Peyer's patch (tissue), 4 donors: Measurements from ENCODE around the gene SUCLG2. TPM values are rescaled to one million over a fixed set of nuclear protein-coding genes. Genes with fewer than 3 reads are reported as not detected.

ENCODE experiments used
- DNase-seq, 3 donors: peaks; one replicate each; pipeline ENCODE4 v3.0.0-alpha.2; 2017 to 2019
- H3K27ac ChIP-seq, 4 donors: fragments of 200-600 bp; sonication (generic); one replicate each; pipeline ENCODE4 v1.5.1; 2016 to 2019
- H3K27me3 ChIP-seq, 2 donors: fragments of 200-600 bp; sonication (generic); one replicate each; pipeline ENCODE4 v1.5.1; 2019
- H3K36me3 ChIP-seq, 3 donors: fragments of 200-600 bp; sonication (generic); one replicate each; pipeline ENCODE4 v1.5.1; 2016 to 2019
- H3K4me1 ChIP-seq, 4 donors: fragments of 200-600 bp; sonication (generic); one replicate each; pipeline ENCODE4 v1.5.1; 2016 to 2019
- H3K4me3 ChIP-seq, 4 donors: fragments of 200-600 bp; sonication (generic); 1 replicate in 3 of 4; 2 replicates in 1 of 4; pipeline ENCODE4 v1.5.1; 2016 to 2019; ENCODE audit warnings: mild to moderate bottlenecking in 1 of 4
- H3K9me3 ChIP-seq, 4 donors: fragments of 200-600 bp; sonication (generic); one replicate each; pipeline ENCODE4 v1.5.1; 2016 to 2019; ENCODE audit warnings: mild to moderate bottlenecking in 1 of 4
- POLR2A ChIP-seq, 2 donors: fragments of 450-650 bp; IDR thresholded peaks; one replicate each; pipeline ENCODE4 v1.5.1; 2017; ENCODE audit warnings: antibody characterized with exemption in 2 of 2, mild to moderate bottlenecking in 2 of 2, moderate library complexity in 2 of 2
- total RNA-seq, 4 donors: library from RNA; depleted of rRNA; stranded (reverse); fragments of >200 nt; gene quantifications; one replicate each; pipeline ENCODE4 v1.1.0, GENCODE V29; 2016
- TF ChIP-seq, protein P1 (sequence below), 6 experiments: fragments of 450-650 bp in 4 of 6; fragments of 200-600 bp in 2 of 6; sonication (generic) in 1 of 6; IDR thresholded peaks; one replicate each; pipeline ENCODE4 v1.5.1; 2017 to 2019; ENCODE audit warnings: antibody characterized with exemption in 6 of 6, mild to moderate bottlenecking in 3 of 6, moderate library complexity in 1 of 6

Gene SUCLG2
- total RNA-seq, 4 donors from 2014 or later = 99.0 to 116 (median 103) TPM

DNA sequence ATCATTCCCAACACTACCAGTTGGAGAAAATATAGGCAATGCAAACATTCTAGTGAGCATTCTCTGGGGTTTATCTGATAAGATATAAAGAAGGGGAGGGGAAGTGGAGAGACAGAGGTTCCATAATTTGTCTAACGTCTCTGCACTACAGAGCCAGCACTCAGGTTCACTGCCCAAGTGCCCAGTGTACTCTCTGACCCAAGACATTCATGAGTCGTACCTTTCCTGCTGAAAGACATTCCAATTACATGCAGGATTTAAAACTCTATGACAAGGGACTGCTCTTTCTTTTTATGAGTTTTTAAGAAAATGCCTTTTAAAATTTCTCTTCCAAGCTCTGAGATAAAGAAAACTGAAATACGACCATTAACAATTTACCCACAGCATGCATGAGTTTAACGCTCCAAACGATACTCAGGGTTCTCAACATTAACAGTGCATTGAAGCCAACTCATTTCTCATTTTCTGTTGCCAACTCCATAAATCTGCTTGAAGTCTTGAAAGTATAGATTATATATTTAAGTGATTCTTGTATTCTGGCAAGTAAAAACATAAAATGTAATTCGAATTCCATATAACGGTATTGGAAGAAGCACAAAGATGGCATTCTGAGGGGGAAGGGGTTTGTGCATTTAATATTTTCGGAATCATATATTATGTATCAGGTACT, 193.4 kb downstream of the SUCLG2 start:
- no peak for DNase-seq
- TF ChIP-seq POLR2A (IDR thresholded peaks at IDR 0.05) = no peak
- TF ChIP-seq, protein P1, sequence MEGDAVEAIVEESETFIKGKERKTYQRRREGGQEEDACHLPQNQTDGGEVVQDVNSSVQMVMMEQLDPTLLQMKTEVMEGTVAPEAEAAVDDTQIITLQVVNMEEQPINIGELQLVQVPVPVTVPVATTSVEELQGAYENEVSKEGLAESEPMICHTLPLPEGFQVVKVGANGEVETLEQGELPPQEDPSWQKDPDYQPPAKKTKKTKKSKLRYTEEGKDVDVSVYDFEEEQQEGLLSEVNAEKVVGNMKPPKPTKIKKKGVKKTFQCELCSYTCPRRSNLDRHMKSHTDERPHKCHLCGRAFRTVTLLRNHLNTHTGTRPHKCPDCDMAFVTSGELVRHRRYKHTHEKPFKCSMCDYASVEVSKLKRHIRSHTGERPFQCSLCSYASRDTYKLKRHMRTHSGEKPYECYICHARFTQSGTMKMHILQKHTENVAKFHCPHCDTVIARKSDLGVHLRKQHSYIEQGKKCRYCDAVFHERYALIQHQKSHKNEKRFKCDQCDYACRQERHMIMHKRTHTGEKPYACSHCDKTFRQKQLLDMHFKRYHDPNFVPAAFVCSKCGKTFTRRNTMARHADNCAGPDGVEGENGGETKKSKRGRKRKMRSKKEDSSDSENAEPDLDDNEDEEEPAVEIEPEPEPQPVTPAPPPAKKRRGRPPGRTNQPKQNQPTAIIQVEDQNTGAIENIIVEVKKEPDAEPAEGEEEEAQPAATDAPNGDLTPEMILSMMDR (IDR thresholded peaks at IDR 0.05) = no peak
- no peaks in the 10 kb centered on the region for H3K36me3 ChIP-seq
- H3K27ac ChIP-seq = no peak overlapping the region
- no peaks in the 10 kb centered on the region for H3K9me3 ChIP-seq
- no peak overlapping the region for H3K4me3 ChIP-seq
- H3K4me1 ChIP-seq = no peaks in the 10 kb centered on the region
- no peaks in the 10 kb centered on the region for H3K27me3 ChIP-seq

DNA sequence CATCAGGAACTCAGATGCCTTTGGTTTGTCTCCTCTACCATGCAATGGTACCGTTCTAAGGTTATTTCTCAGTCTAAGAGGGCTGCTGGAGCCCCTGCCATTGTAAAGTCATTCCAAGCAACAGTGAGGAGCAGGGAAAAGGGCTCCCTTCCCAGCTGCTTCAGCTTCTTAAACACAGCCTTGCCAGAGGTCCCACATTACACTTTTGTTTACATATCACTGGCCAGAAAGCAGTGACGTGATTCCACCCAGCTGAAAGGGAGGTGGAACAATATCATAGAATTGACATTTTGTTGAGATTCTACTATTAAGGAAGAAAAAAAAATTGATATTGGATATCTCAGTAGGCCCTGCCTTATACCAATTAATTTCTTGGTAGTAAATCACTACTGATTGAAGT, 194.6 kb downstream of the SUCLG2 start:
- Histone ChIP-seq H3K27me3 (no peaks in the 10 kb centered on the region), H3K9me3 (no peaks in the 10 kb centered on the region), H3K36me3 (no peaks in the 10 kb centered on the region), H3K27ac (no peak overlapping the region), H3K4me3 (no peak overlapping the region), H3K4me1 (no peaks in the 10 kb centered on the region)
- DNase-seq = no peak
- TF ChIP-seq POLR2A (IDR thresholded peaks at IDR 0.05) = no peak
- TF ChIP-seq, protein P1 (IDR thresholded peaks at IDR 0.05) = no peak

DNA sequence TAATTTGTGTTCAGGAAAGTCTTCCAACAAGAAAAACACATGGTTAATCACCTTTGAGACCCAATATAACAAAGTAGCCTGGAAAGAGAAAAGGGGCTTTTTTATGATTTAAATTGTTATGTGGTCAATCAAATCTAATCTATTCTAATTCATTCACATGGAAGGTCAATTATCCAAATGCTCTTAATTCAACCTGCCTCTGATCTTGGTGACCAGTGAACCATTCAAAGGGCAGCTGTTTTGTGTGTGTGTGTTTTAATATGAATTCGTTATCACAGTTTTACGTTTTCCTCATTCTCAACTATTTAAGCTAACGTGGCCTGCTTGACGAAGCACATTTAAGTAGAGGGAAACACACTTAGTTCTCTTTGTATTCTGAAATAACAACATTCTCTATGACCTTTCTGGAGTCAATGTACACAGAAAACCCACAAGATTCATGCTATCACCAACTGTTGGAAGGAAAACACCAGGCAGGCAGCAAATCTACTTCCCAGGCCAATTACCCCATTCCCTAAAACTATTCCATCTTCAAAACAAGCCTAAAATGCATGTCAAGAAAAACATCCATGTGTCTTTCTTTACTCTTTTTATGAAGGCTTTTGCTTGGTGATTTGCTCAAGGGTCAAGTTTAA, 195.4 kb downstream of the SUCLG2 start:
- H3K4me3 ChIP-seq = no peak overlapping the region
- H3K9me3 ChIP-seq = no peaks in the 10 kb centered on the region
- DNase-seq = no peak
- TF ChIP-seq, protein P1 (IDR thresholded peaks at IDR 0.05) = no peak
- TF ChIP-seq POLR2A (IDR thresholded peaks at IDR 0.05) = no peak
- no peaks in the 10 kb centered on the region for H3K36me3 ChIP-seq
- H3K27me3 ChIP-seq = no peaks in the 10 kb centered on the region
- H3K27ac ChIP-seq = no peak overlapping the region
- no peaks in the 10 kb centered on the region for H3K4me1 ChIP-seq

DNA sequence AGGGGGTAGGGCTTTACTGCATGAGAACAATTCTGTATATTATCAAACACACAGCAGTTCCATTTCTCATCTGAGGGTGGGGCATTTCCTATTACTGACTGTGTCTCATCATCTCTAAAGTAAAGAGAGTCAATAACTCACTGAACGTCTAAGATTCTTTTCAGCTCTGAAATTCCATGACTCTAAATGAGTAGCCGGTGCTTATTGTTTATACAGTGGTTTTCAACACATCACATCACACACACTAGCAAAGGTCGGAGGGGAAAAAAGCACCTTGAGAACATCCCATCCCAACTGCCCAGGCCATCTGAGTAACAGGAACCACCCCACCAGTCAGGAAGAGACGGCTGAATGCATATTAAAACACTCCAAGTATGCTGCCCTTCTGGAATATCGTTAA, 196.0 kb downstream of the SUCLG2 start:
- TF ChIP-seq POLR2A (IDR thresholded peaks at IDR 0.05) = no peak
- TF ChIP-seq, protein P1 (IDR thresholded peaks at IDR 0.05) = no peak
- no peak for DNase-seq
- H3K4me1 ChIP-seq = no peaks in the 10 kb centered on the region
- H3K36me3 ChIP-seq = no peaks in the 10 kb centered on the region
- no peaks in the 10 kb centered on the region for H3K27me3 ChIP-seq
- no peak overlapping the region for H3K27ac ChIP-seq
- H3K4me3 ChIP-seq = no peak overlapping the region
- H3K9me3 ChIP-seq = no peaks in the 10 kb centered on the region

DNA sequence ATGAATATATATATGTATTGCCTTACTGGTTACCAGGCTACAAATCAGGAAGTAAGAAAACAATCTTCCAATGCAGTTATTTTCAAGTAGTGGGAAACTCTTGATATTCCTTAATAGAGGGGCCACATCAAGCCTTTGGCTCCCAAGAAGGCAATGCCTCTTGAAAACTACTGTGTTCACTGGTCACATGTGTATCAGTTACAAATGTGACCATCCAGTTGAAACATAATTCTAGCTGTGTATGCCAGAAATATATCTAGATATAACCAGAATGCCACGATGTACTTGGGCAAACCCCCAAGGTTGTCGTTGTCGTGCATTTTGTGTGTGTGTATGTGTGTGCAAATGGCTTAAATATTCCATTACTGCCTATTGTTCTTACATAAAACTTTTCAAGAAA, 200.8 kb downstream of the SUCLG2 start:
- no peak for DNase-seq
- no peaks in the 10 kb centered on the region for H3K27me3 ChIP-seq
- no peak overlapping the region for H3K27ac ChIP-seq
- H3K4me3 ChIP-seq = no peak overlapping the region
- no peaks in the 10 kb centered on the region for H3K9me3 ChIP-seq
- TF ChIP-seq POLR2A (IDR thresholded peaks at IDR 0.05) = no peak
- TF ChIP-seq, protein P1 (IDR thresholded peaks at IDR 0.05) = no peak
- H3K36me3 ChIP-seq = no peaks in the 10 kb centered on the region
- no peaks in the 10 kb centered on the region for H3K4me1 ChIP-seq
